GM18873 (cell line): ENCODE data around the gene GIMAP5.

Source experiments
- ATAC-seq: cut with Tn5 transposase; IDR thresholded peaks from one replicate; pipeline ENCODE4 v1.9.1; 2021; ENCODE audit warnings: mild to moderate bottlenecking, moderate library complexity, moderate number of reproducible peaks; ENCODE audit not compliant: unreplicated experiment, low FRiP score

GIMAP5 gene

GRCh38 chr7:150734254-150734653, 3.0 kb upstream of the GIMAP5 start:
- no peak for ATAC-seq

- no peak for ATAC-seq
Observed at GRCh38 chr7:150735596-150736358, 1.4 kb upstream of the GIMAP5 start.

- no peak for ATAC-seq
Observed at GRCh38 chr7:150736864-150737263, 354 bp upstream of the GIMAP5 start.

- ATAC-seq, result no peak
Observed at GRCh38 chr7:150738092-150738491, 874 bp downstream of the GIMAP5 start.

GRCh38 chr7:150738591-150739001, 1.4 kb downstream of the GIMAP5 start:
- no peak for ATAC-seq

- no peak for ATAC-seq
Observed at GRCh38 chr7:150739033-150739432, 1.8 kb downstream of the GIMAP5 start.

- no peak for ATAC-seq
Observed at GRCh38 chr7:150740053-150740452, 2.8 kb downstream of the GIMAP5 start.

GRCh38 chr7:150742286-150742968, 5.2 kb downstream of the GIMAP5 start:
- no peak for ATAC-seq

GRCh38 chr7:150744041-150744656, 6.9 kb downstream of the GIMAP5 start:
- ATAC-seq, result no peak

GRCh38 chr7:150745086-150745485, 7.9 kb downstream of the GIMAP5 start:
- no peak for ATAC-seq

- no peak for ATAC-seq
Observed at GRCh38 chr7:150745876-150746275, 8.7 kb downstream of the GIMAP5 start.

- ATAC-seq, result no peak
Observed at GRCh38 chr7:150746921-150747320, 9.7 kb downstream of the GIMAP5 start.

- no peak for ATAC-seq
Observed at GRCh38 chr7:150748376-150748775, 11.2 kb downstream of the GIMAP5 start.

- no peak for ATAC-seq
Observed at GRCh38 chr7:150751702-150752101, 14.5 kb downstream of the GIMAP5 start.

- ATAC-seq, result no peak
Observed at GRCh38 chr7:150753239-150753638, 16.0 kb downstream of the GIMAP5 start.

- no peak for ATAC-seq
Observed at GRCh38 chr7:150753826-150754603, 16.8 kb downstream of the GIMAP5 start.

- no peak for ATAC-seq
Observed at GRCh38 chr7:150754951-150755350, 17.7 kb downstream of the GIMAP5 start.

GRCh38 chr7:150755473-150756099, 18.4 kb downstream of the GIMAP5 start:
- no peak for ATAC-seq

GRCh38 chr7:150756166-150756565, 18.9 kb downstream of the GIMAP5 start:
- ATAC-seq, result no peak

- no peak for ATAC-seq
Observed at GRCh38 chr7:150756858-150757257, 19.6 kb downstream of the GIMAP5 start.
